ENCODE measurements around the gene PHLDB2. TPM values are rescaled to one million over a fixed set of nuclear protein-coding genes. Genes with fewer than 3 reads are reported as not detected.

PHLDB2 gene
- total RNA-seq, 1 donor from 2014 or later, result 59.1 TPM

GRCh38 chr3:111884411-111885018, 25.4 kb downstream of the PHLDB2 start:
- no peak for TF ChIP-seq CTCF (IDR thresholded peaks at IDR 0.05; ENCODE audit: unreplicated experiment)
- Mint-ChIP-seq H3K27ac (no peak overlapping the region), H3K4me3 (ENCODE audit: low read depth) (no peak overlapping the region), H3K36me3 (ENCODE audit: insufficient read depth) (peaks cover 9% of the 10 kb centered on the region), H3K27me3 (no peaks in the 10 kb centered on the region), H3K9me3 (ENCODE audit: low read depth) (peaks cover 3% of the 10 kb centered on the region), H3K4me1 (ENCODE audit: low read depth) (no peaks in the 10 kb centered on the region)
- no peak for DNase-seq (ENCODE audit: low spot score, unreplicated experiment)

- no peak overlapping the region for H3K27ac Mint-ChIP-seq
Observed at GRCh38 chr3:111885578-111885977, 26.5 kb downstream of the PHLDB2 start.

GRCh38 chr3:111890051-111890580, 31.1 kb downstream of the PHLDB2 start:
- no peak for DNase-seq (ENCODE audit: low spot score, unreplicated experiment)
- H3K27ac Mint-ChIP-seq, result no peak overlapping the region
- peaks cover 8% of the 10 kb centered on the region for H3K36me3 Mint-ChIP-seq (ENCODE audit: insufficient read depth)
- no peak for TF ChIP-seq CTCF (IDR thresholded peaks at IDR 0.05; ENCODE audit: unreplicated experiment)
- H3K4me1 Mint-ChIP-seq (ENCODE audit: low read depth), result no peaks in the 10 kb centered on the region
- H3K4me3 Mint-ChIP-seq (ENCODE audit: low read depth), result no peak overlapping the region
- no peaks in the 10 kb centered on the region for H3K27me3 Mint-ChIP-seq
- no peaks in the 10 kb centered on the region for H3K9me3 Mint-ChIP-seq (ENCODE audit: low read depth)

More at GRCh38 chr3:111885578-111885977, 26.5 kb downstream of the PHLDB2 start:
- TF ChIP-seq CTCF (IDR thresholded peaks at IDR 0.05; ENCODE audit: unreplicated experiment), result no peak
- DNase-seq (ENCODE audit: low spot score, unreplicated experiment), result no peak
- Mint-ChIP-seq H3K9me3 (ENCODE audit: low read depth) (peaks cover 3% of the 10 kb centered on the region), H3K27me3 (no peaks in the 10 kb centered on the region), H3K4me3 (ENCODE audit: low read depth) (no peak overlapping the region), H3K4me1 (ENCODE audit: low read depth) (no peaks in the 10 kb centered on the region), H3K36me3 (ENCODE audit: insufficient read depth) (peaks cover 13% of the 10 kb centered on the region)

- Mint-ChIP-seq H3K4me3 (ENCODE audit: low read depth) (no peak overlapping the region), H3K4me1 (ENCODE audit: low read depth) (no peaks in the 10 kb centered on the region), H3K27ac (no peak overlapping the region), H3K9me3 (ENCODE audit: low read depth) (no peaks in the 10 kb centered on the region), H3K36me3 (ENCODE audit: insufficient read depth) (peaks cover 6% of the 10 kb centered on the region), H3K27me3 (no peaks in the 10 kb centered on the region)
- DNase-seq (ENCODE audit: low spot score, unreplicated experiment), result no peak
- no peak for TF ChIP-seq CTCF (IDR thresholded peaks at IDR 0.05; ENCODE audit: unreplicated experiment)
Observed at GRCh38 chr3:111892070-111892469, 33.0 kb downstream of the PHLDB2 start.

GRCh38 chr3:111895071-111895470, 36.0 kb downstream of the PHLDB2 start:
- Mint-ChIP-seq H3K9me3 (ENCODE audit: low read depth) (peaks cover 14% of the 10 kb centered on the region), H3K27ac (no peak overlapping the region), H3K36me3 (ENCODE audit: insufficient read depth) (peaks cover 24% of the 10 kb centered on the region), H3K4me1 (ENCODE audit: low read depth) (no peaks in the 10 kb centered on the region), H3K27me3 (no peaks in the 10 kb centered on the region), H3K4me3 (ENCODE audit: low read depth) (no peak overlapping the region)
- DNase-seq (ENCODE audit: low spot score, unreplicated experiment), result no peak
- no peak for TF ChIP-seq CTCF (IDR thresholded peaks at IDR 0.05; ENCODE audit: unreplicated experiment)

Measured in progenitor cell of endocrine pancreas (in vitro differentiated cells).